Measurements from ENCODE around the gene GEMIN7.
"Not testable (repeated sequence)": the region's sequence is repeated elsewhere in the genome, so short reads cannot be mapped to it uniquely, and the experiment has no call there.

- not testable (repeated sequence) for TF ChIP-seq CTCF (conservative IDR thresholded peaks at IDR 0.05; ENCODE audit: low read depth, low read length); EZH2 (IDR thresholded peaks at IDR 0.05; ENCODE audit: borderline replicate concordance, low read depth, low read length, poor library complexity, severe bottlenecking)
Observed at GRCh38 chr19:45118591-45119355, 39.7 kb downstream of the GEMIN7 start.

All from A673 (cell line).